NCI-H69 (cell line): ENCODE results near the gene SPZ1.
"Not testable (repeated sequence)": the region's sequence is repeated elsewhere in the genome, so short reads cannot be mapped to it uniquely, and the experiment has no call there.

Experiments used
- DNase-seq: peaks from one replicate; lab custom pipeline; 2025; lab: John Stamatoyannopoulos, UW

SPZ1 gene

DNA sequence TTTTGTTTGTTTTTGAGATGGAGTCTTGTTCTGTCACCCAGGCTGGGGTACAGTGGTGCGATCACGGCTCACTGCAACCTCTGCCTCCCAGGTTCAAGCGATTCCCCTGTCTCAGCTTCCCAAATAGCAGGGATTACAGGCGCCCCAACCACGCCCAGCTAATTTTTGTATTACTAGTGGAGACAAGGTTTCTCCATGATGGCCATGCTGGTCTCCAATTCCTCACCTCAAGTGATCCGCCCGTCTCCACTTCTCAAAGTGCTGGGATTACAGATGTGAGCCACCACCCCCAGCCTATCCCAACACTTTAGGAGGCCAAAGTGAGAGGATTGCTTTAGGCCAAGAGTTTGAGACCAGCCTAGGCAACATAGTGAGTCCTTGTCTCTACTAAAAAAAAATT lies 19.3 kb downstream of the SPZ1 start:
- DNase-seq = no peak

DNA sequence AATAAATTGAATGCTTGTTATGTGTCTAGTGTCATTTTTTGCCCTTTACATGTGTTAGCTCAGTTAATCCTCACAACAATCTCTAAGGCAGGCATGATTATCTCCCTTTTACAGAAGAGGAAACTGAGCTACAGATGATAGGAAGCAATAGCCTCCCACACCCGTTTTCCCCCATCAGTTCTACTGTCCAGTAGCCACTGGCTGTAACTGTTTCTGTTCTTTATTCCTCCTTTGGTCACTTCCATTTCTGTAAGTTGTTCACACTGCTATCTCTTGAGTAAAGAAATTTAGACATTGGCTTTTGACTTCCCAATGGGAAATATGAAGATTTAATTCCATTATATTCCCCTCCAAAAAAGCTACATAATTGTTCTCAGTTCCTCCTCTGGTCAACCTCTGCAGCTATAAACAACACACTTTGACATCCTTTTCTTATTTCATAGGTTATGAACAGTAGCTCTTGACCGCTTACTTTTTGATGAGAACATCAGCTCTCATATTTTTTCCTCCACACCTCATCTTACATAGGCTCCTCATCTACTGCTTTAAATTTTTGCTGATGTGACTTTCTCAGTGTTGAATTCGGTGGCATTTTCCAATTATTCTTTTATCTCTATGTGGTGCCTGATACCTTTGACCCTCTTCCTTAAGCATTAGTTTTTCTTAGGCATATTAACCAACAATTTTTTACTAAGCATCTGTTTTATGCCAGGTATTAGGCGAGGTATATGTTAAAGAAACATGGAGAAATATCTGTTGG lies 21.4 kb downstream of the SPZ1 start:
- no peak for DNase-seq

DNA sequence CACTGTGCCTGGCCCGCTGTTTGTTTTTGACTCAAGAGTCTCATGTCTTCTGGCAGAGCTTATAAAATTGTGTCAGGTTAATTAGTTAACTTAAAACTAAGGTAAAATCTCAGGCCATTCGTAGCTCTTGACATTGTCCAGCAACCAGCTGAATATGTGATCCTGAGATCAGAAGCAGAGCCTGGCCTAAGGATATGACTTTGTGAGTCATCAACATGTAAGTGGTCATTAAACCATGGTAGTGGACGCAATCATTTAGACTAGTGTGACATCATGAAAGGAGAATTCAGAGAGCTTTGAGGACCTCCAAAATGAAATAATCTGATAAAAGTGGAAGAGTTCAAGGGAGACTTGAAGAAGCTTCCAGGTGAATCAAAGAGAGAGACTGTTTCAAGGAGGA lies 23.3 kb downstream of the SPZ1 start:
- no peak for DNase-seq

DNA sequence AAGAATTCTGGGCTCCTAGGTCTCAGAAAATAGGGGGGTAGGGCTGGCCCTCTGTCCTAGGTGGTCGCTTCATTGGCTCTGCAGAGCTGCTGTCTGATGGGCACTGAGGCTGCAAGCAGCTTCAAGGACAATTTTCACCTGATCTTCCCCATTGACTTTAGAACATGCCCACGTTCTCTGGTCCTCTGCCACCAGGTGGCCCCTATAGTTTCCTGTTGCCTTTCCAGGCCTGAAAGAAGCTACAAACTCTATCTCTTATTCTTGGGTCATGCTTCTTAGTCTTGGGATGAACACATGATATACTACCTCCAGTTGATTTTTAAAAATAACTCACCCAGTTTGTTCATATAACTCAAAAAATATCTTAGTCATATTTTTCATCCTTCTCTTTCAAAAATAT lies 26.3 kb downstream of the SPZ1 start:
- peak; percentile 56 for DNase-seq

DNA sequence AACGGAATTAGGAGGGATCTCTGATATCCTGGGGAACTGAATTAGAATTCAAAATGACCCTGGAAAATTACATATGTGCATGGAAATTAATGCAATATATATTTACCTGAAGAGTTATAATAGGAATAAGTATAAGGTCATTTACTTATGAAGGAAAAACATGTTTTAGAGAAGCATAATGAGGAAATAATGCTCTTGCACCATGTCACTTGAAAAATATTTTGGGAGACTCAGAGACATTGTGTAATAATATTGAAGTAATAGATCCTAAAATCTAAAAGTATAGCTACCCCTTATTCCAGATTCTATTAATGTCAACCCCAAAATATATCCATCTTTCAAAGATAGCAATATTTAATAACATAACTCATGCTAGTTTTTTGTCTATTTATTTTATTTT lies 28.4 kb downstream of the SPZ1 start:
- no peak for DNase-seq

DNA sequence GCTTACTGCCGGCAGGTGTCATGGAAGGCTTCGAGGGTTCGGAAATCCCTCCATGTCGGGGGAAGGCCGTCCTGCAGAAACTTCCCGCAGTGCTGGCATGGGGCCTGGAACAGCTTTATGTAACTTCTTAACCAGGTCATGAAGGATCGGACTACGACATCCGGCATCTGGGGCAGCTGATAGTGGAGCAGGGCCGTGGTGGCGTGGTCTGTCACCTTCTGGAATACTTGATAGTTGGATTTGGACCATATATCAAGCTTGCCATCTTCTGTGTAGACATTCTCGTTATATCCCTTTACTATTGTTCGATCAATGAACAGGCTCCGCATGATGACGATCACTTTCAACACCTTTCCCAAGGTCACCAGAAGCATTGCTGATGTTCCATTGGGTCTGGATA lies 31.2 kb downstream of the SPZ1 start:
- not testable (repeated sequence) for DNase-seq

DNA sequence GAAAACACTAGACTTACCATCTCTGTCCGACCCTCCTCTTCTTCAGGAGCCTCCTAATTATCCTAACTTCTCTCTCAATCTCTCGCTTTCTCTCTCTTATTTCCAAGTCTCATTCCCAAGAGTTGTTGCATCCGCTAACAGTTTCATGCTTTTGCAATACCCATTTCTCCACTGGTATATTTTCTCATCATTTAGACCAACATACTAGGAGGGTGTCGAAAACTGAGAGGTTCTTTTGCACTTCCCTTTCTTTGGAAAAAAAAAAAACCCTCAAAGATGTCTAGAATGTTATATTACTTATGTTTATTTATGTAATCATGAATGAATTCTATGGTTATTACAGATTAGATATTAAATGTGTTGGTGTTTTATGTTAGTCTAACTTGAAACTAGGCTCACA lies 35.9 kb downstream of the SPZ1 start:
- no peak for DNase-seq

DNA sequence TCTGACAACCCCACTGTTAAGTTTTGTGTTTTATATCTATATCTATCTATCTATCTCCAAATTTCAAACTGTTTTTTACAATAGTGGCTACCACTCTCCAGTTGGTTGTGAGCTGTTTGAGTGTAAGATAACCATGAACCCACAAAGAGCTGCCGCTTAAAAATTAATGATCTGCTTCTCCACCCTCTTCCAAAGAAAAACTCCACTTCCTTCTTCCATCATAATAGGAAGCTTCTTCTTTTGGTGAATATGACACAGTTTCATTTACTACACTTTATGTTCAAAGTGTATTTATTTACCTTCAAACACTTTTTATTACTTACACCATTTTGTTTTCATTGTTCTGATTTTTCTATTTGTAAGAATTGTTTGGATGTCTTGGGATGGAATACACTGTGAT lies 37.9 kb downstream of the SPZ1 start:
- no peak for DNase-seq

DNA sequence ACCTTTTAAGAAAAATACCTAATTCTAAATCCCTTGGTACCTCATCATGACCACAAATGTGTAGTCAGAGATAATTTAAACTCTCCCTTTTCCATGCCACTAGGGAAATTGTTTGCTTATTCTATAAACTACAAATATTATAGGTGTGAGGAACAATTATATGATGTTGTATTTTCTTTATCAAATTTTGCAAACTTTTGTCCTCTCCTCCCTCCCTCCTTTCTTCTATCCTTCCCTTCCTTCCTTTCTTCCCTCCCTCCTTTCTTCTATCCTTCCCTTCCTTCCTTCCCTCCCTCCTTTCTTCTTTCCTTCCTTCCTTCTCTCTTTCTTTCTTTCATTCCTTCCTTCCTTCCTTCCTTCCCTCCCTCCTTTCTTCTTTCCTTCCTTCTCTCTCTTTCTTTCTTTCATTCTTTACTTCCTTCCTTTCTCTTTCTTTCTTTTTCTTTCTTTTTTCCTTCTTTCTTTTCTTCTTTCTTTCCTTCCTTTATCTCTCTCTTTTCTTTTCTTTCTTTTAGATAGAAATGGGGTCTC lies 41.2 kb downstream of the SPZ1 start:
- DNase-seq = no peak

DNA sequence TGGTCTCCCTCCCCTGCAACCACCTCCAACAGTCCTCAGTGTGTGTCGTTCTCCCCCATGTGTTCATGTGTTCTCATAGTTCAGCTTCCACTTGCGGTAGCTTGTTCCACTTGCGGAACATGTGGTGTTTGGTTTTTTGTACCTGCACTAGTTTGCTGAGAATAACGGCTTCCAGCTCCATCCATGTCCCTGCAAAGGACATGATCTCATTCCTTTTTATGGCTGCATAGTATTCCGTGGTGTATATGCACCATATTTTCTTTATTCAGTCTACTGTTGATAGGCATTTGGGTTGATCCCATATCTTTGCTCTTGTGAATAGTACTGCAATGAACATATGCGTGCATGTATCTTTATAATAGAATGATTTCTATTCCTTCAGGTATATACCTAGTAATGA lies 45.1 kb downstream of the SPZ1 start:
- no peak for DNase-seq

DNA sequence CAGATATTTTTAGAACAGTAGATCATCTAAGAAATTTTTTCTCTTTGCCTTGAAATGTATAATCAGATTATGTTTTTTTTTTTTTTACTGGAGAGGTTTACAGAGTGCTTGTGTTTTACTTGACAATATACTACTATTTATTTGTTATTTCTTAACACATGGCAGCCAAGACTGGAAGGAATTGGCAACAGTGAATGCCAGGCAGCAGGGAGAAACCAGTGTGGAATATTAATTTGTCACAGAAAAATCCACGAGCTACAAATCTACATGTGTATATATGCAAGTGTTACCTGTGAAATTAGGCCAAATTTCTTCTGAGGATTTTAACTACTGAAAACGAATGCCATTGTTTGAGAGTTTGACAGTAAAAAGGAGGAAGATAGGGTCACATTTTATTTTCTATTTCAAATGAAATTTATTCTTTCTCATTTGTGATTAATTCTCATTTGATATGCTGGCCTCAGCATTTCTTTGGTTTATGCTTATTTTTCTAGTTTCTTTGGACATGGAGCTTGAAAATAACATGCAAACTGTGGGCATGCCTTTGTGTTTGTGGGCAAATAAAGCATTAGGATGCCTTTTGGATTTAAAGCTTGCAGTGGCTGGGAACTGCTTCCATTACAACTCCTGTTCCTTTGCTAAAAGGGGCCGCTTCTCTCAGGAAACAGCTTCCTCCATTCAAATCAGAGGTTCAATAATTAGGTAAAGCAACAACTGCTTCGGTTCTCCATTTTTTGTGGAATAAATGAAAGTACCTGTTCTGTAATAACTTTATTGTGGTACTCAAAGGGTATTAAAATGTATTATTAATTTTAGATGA lies 49.1 kb downstream of the SPZ1 start:
- DNase-seq = peak; percentile 74

DNA sequence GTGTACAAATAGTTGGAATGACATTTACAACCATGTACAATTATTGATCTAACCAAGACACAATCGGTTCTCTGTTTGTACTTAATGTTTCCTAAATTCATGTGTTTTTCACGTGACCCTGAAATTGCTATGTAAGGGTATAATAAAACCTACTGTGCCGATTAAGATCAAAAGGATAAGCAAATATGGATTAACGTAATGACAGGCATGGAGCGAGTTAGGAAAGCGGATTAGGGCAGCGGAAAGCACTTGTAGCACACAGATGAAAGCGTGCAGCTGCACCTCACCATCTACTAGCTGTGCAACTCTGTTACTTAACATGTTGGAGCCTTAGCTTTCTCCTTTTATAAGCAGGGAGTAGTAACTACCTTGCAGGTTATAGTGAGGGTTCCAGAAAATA lies 49.7 kb downstream of the SPZ1 start:
- DNase-seq = peak; percentile 94

DNA sequence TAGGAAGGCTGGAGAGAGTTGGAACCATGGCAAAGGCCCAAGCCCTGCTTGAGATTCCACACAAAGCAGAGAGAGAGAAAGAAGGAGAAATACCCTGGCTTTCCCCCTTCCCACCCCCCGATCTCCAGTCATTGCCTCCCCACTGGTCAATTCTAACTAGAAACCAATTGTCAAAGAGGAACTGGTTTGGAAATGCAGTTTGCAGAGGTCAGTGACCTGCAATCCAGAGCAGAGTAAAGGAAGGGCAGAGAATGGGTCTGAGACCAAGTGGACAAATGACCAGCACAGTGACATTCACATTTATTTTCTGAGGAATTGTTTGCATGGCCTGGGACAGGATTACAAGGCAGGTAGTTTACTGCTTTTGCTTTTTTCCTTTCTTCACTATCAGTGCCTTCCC lies 50.6 kb downstream of the SPZ1 start:
- DNase-seq = no peak
